Osteocyte (in vitro differentiated cells): ENCODE measurements around the gene PLCH2. TPM values are rescaled to one million over a fixed set of nuclear protein-coding genes. Genes with fewer than 3 reads are reported as not detected.

Source experiments
- DNase-seq: peaks from one replicate; pipeline ENCODE4 v3.0.0; 2021; ENCODE audit warnings: mixed read lengths; ENCODE audit not compliant: unreplicated experiment; ENCODE audit errors: extremely low spot score
- H3K27ac Mint-ChIP-seq: one replicate; pipeline ENCODE4 v1.8.0; 2021; ENCODE audit warnings: mild to moderate bottlenecking, mixed read lengths; ENCODE audit not compliant: unreplicated experiment
- H3K27me3 Mint-ChIP-seq: one replicate; pipeline ENCODE4 v1.8.0; 2021; ENCODE audit warnings: mixed read lengths; ENCODE audit not compliant: unreplicated experiment
- H3K36me3 Mint-ChIP-seq: one replicate; pipeline ENCODE4 v1.8.0; 2021; ENCODE audit warnings: mixed read lengths; ENCODE audit not compliant: unreplicated experiment
- H3K4me1 Mint-ChIP-seq: one replicate; pipeline ENCODE4 v1.8.0; 2021; ENCODE audit warnings: mixed read lengths; ENCODE audit not compliant: unreplicated experiment
- H3K4me3 Mint-ChIP-seq: one replicate; pipeline ENCODE4 v1.8.0; 2021; ENCODE audit warnings: mild to moderate bottlenecking, moderate library complexity, mixed read lengths; ENCODE audit not compliant: unreplicated experiment
- H3K9me3 Mint-ChIP-seq: one replicate; pipeline ENCODE4 v1.8.0; 2021; ENCODE audit warnings: mixed read lengths; ENCODE audit not compliant: unreplicated experiment
- total RNA-seq: library from RNA; stranded (reverse); gene quantifications from 2 replicates; pipeline ENCODE4 v1.2.1, GENCODE V29; 2021
- TF ChIP-seq, protein P1 (sequence below): fragments of 200-600 bp; sonication (generic); IDR thresholded peaks from 2 replicates; pipeline ENCODE4 v1.5.0; 2021; ENCODE audit warnings: antibody characterized with exemption, mild to moderate bottlenecking, moderate library complexity

The PLCH2 gene
- total RNA-seq, 1 donor from 2014 or later = 12.6 TPM

DNA sequence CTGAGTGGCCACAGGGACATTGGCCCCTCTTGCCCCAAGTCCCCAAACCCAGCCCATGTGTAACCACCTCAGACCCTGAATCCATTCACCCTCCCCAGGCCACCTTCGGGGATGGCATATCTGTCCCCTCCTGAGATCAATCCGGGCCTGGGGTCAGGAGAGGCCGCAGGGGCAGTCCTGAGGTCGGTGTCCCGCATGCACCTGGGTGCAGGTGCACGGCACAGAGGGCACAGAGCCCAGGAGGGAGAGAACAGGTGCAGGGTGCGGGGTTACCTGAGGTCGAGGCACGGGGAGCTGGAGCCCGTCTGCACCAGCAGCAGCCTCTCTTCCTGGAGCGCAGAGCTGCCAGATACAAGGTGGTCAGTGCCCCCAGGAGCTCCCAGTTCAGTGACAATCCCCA is 33.5 kb downstream of the PLCH2 start:
- Mint-ChIP-seq H3K27ac (no peak overlapping the region), H3K27me3 (no peaks in the 10 kb centered on the region), H3K36me3 (peaks cover 5% of the 10 kb centered on the region), H3K4me1 (peaks cover 3% of the 10 kb centered on the region), H3K9me3 (no peaks in the 10 kb centered on the region), H3K4me3 (no peak overlapping the region)
- no peak for DNase-seq
- TF ChIP-seq, protein P1, sequence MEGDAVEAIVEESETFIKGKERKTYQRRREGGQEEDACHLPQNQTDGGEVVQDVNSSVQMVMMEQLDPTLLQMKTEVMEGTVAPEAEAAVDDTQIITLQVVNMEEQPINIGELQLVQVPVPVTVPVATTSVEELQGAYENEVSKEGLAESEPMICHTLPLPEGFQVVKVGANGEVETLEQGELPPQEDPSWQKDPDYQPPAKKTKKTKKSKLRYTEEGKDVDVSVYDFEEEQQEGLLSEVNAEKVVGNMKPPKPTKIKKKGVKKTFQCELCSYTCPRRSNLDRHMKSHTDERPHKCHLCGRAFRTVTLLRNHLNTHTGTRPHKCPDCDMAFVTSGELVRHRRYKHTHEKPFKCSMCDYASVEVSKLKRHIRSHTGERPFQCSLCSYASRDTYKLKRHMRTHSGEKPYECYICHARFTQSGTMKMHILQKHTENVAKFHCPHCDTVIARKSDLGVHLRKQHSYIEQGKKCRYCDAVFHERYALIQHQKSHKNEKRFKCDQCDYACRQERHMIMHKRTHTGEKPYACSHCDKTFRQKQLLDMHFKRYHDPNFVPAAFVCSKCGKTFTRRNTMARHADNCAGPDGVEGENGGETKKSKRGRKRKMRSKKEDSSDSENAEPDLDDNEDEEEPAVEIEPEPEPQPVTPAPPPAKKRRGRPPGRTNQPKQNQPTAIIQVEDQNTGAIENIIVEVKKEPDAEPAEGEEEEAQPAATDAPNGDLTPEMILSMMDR = no peak

DNA sequence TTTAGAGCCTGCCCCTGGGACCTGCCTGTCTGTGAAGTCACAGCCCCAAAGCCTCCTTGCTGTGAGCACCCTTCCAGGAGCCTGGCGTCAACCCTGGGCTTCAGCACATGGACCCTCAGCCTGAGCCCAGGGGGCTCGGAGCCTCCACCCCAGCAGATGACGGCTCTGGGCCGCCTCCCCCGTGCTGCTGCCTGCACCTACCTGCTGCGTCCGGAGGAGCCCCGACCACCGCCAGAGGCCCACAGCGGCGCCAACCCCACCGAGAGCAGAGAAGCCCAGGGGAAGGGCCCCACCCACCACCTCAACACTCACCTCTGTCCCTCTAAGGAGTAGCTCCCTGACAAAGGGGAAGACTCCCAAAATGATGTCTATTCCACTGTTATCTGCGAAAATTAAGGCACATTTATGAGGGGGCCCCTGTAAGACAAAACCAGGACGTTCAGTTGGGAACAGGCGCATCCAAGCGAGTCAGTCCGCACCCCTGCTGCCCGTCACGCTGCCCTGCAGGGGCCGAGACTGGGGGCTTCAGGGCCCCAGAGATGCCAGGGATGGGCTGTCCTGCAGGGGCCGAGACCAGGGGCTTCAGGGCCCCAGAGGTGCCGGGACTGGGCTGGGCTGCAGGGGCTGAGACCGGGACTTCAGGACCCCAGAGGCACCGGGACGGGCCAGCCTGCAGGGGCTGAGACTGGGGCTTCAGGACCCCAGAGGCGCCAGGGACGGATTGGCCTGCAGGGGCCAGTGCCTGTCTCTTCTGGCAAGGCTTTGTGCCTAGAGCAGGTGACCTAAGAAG is 34.5 kb downstream of the PLCH2 start:
- Mint-ChIP-seq H3K27me3 (no peaks in the 10 kb centered on the region), H3K27ac (no peak overlapping the region), H3K4me1 (peaks cover 2% of the 10 kb centered on the region), H3K36me3 (peaks cover 5% of the 10 kb centered on the region), H3K9me3 (no peaks in the 10 kb centered on the region), H3K4me3 (no peak overlapping the region)
- DNase-seq = no peak
- TF ChIP-seq, protein P1 = no peak

DNA sequence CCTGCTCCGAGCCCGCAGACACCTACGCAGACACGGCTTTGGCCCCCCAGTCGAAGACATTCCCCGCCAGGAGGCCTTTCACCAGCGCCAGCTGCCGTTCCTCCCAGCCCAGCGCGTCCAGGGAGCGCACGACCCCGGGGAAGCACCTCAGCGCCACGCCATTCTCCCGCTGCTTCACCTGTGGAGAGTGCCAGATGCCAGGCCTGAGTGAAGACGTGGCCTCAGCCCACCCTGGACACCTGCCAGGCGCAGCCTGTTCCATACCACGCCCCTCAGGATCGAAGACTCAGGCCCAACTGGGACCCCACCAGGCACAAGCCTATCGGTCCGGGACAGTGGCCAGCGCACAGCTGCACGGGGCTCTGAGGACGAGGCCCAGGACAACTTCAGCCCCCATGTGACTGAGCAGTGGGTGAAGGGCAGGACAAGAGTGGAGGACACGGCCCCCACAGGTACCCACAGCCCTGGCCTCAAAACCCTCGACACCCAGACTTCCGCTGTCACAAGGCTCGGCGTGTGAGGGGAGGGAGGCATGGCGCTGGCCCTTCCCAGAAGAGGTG is 36.9 kb downstream of the PLCH2 start:
- Mint-ChIP-seq H3K27ac (no peak overlapping the region), H3K9me3 (no peaks in the 10 kb centered on the region), H3K4me3 (no peak overlapping the region), H3K36me3 (peaks cover 12% of the 10 kb centered on the region), H3K27me3 (no peaks in the 10 kb centered on the region), H3K4me1 (no peaks in the 10 kb centered on the region)
- no peak for DNase-seq
- TF ChIP-seq, protein P1 = no peak

DNA sequence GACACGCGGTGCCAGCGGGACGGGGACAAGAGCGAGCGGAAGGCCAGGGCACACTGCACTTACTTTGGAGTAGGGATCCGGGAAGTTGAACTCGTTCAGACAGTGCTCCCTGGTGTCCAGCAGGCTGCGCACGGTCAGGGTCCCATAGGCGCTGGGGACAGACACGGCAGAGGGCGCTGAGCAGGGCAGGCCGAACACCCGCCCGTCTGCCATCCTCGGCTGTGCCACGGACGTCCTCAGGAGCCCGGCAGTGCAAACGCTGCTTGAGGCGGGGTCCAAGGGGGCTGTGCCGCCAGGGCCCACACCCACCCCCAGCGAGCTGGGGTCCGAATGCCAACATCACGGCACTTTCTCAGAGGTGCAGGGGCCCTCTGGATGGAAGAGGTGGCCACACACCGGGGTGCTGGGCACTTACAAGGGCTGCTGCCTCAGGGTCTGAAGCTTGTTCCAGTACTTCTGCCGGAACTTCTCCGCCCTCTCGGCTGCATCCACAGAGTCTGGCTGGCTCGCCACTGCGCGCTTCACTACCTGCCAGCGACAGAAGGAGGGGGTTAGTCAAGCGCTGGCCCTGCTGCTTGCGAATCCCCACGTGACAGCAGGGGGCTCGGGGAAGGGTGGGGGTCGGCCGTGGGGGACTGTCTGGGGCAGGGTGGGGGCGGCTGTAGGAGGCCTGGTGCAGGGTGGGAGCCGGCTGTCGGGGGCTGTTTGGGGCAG is 38.0 kb downstream of the PLCH2 start:
- no peak for DNase-seq
- H3K4me3 Mint-ChIP-seq = no peak overlapping the region

More for the DNA sequence above, 38.0 kb downstream of the PLCH2 start:
- Mint-ChIP-seq H3K27me3 (no peaks in the 10 kb centered on the region), H3K36me3 (peaks cover 21% of the 10 kb centered on the region), H3K9me3 (no peaks in the 10 kb centered on the region), H3K27ac (no peak overlapping the region), H3K4me1 (no peaks in the 10 kb centered on the region)
- TF ChIP-seq, protein P1 = no peak
